Progenitor cell of endocrine pancreas (in vitro differentiated cells): Measurements from ENCODE around the gene CACNA2D1. TPM values are rescaled to one million over a fixed set of nuclear protein-coding genes. Genes with fewer than 3 reads are reported as not detected.

ENCODE experiments used
- DNase-seq: peaks from one replicate; pipeline ENCODE4 v3.0.0; 2021; ENCODE audit warnings: low spot score; ENCODE audit not compliant: unreplicated experiment
- H3K27ac Mint-ChIP-seq: 2 replicates; pipeline ENCODE4 v1.8.0; 2021; ENCODE audit warnings: mild to moderate bottlenecking, moderate library complexity, mixed read lengths
- H3K27me3 Mint-ChIP-seq: 2 replicates; pipeline ENCODE4 v1.8.0; 2021; ENCODE audit warnings: mixed read lengths
- H3K36me3 Mint-ChIP-seq: 2 replicates; pipeline ENCODE4 v1.8.0; 2022; ENCODE audit warnings: mixed read lengths; ENCODE audit not compliant: insufficient read depth
- H3K4me1 Mint-ChIP-seq: 2 replicates; pipeline ENCODE4 v1.8.0; 2021; ENCODE audit warnings: low read depth, mixed read lengths
- H3K4me3 Mint-ChIP-seq: 2 replicates; pipeline ENCODE4 v1.8.0; 2021; ENCODE audit warnings: low read depth, mild to moderate bottlenecking, moderate library complexity, mixed read lengths
- H3K9me3 Mint-ChIP-seq: 2 replicates; pipeline ENCODE4 v1.8.0; 2021; ENCODE audit warnings: low read depth, mixed read lengths
- CTCF ChIP-seq: fragments of 200-600 bp; sonication (generic); IDR thresholded peaks from one replicate; pipeline ENCODE4 v1.5.0; 2021; ENCODE audit warnings: antibody characterized with exemption, mild to moderate bottlenecking; ENCODE audit not compliant: unreplicated experiment
- total RNA-seq: library from RNA; stranded (reverse); gene quantifications from 2 replicates; pipeline ENCODE4 v1.2.1, GENCODE V29; 2021

CACNA2D1 gene
- total RNA-seq, 1 donor from 2014 or later, result 25.1 TPM

GRCh38 chr7:82348251-82348650 is 95.3 kb downstream of the CACNA2D1 start:
- Mint-ChIP-seq H3K36me3 (no peaks in the 10 kb centered on the region), H3K4me1 (peaks cover 9% of the 10 kb centered on the region), H3K27ac (no peak overlapping the region), H3K9me3 (no peaks in the 10 kb centered on the region), H3K4me3 (no peak overlapping the region), H3K27me3 (no peaks in the 10 kb centered on the region)
- no peak for TF ChIP-seq CTCF
- DNase-seq, result no peak

GRCh38 chr7:82347808-82348207 is 95.8 kb downstream of the CACNA2D1 start:
- Mint-ChIP-seq H3K27me3 (no peaks in the 10 kb centered on the region), H3K4me1 (peaks cover 9% of the 10 kb centered on the region), H3K4me3 (no peak overlapping the region), H3K36me3 (no peaks in the 10 kb centered on the region), H3K9me3 (no peaks in the 10 kb centered on the region), H3K27ac (peak overlapping the region; percentile 21)
- DNase-seq, result no peak
- no peak for TF ChIP-seq CTCF

- Mint-ChIP-seq H3K36me3 (no peaks in the 10 kb centered on the region), H3K4me3 (no peak overlapping the region), H3K27ac (no peak overlapping the region), H3K4me1 (peaks cover 9% of the 10 kb centered on the region), H3K9me3 (no peaks in the 10 kb centered on the region), H3K27me3 (no peaks in the 10 kb centered on the region)
- no peak for DNase-seq
- TF ChIP-seq CTCF, result no peak
These were observed 97.7 kb downstream of the CACNA2D1 start for GRCh38 chr7:82345886-82346285.

- peaks cover 9% of the 10 kb centered on the region for H3K4me1 Mint-ChIP-seq
These were observed 99.9 kb downstream of the CACNA2D1 start for GRCh38 chr7:82343716-82344115.

GRCh38 chr7:82339958-82340357 is 103.6 kb downstream of the CACNA2D1 start:
- DNase-seq, result no peak
- no peaks in the 10 kb centered on the region for H3K9me3 Mint-ChIP-seq
- H3K36me3 Mint-ChIP-seq, result no peaks in the 10 kb centered on the region
- TF ChIP-seq CTCF, result no peak
- H3K4me1 Mint-ChIP-seq, result peaks cover 7% of the 10 kb centered on the region
- no peak overlapping the region for H3K4me3 Mint-ChIP-seq
- no peaks in the 10 kb centered on the region for H3K27me3 Mint-ChIP-seq
- H3K27ac Mint-ChIP-seq, result no peak overlapping the region

More at GRCh38 chr7:82343716-82344115, 99.9 kb downstream of the CACNA2D1 start:
- no peak for DNase-seq
- Mint-ChIP-seq H3K27ac (no peak overlapping the region), H3K27me3 (no peaks in the 10 kb centered on the region), H3K4me3 (no peak overlapping the region), H3K36me3 (no peaks in the 10 kb centered on the region), H3K9me3 (no peaks in the 10 kb centered on the region)
- no peak for TF ChIP-seq CTCF
